Tibial artery (tissue), 4 donors: ENCODE data around the gene TMEM140.

ENCODE experiments used
- DNase-seq, 2 donors: peaks; one replicate each; pipeline ENCODE4 v3.0.0-alpha.2; 2019
- H3K27ac ChIP-seq, 2 donors: fragments of 200-600 bp; sonication (generic) in 1 of 2; 1 replicate in 1 of 2; 2 replicates in 1 of 2; pipeline ENCODE4 v1.5.1; 2018 to 2019; ENCODE audit warnings: mild to moderate bottlenecking in 1 of 2
- H3K27me3 ChIP-seq, 2 donors: fragments of 200-600 bp; sonication (generic) in 1 of 2; one replicate each; pipeline versions ENCODE4 v1.5.1 to v1.6.0; 2016 to 2019
- H3K36me3 ChIP-seq, 3 donors: fragments of 200-600 bp; sonication (generic) in 2 of 3; one replicate each; pipeline ENCODE4 v1.5.1; 2016 to 2019; ENCODE audit warnings: mild to moderate bottlenecking in 2 of 3
- H3K4me1 ChIP-seq, 4 donors: fragments of 200-600 bp; sonication (generic) in 2 of 4; 1 replicate in 3 of 4; 2 replicates in 1 of 4; pipeline ENCODE4 v1.5.1; 2016 to 2019
- H3K4me3 ChIP-seq, 2 donors: fragments of 200-600 bp; sonication (generic) in 1 of 2; 1 replicate in 1 of 2; 2 replicates in 1 of 2; pipeline ENCODE4 v1.5.1; 2018 to 2019; ENCODE audit warnings: mild to moderate bottlenecking in 2 of 2
- H3K9me3 ChIP-seq, 3 donors: fragments of 200-600 bp; sonication (generic) in 1 of 3; one replicate each; pipeline ENCODE4 v1.5.1; 2016 to 2019
- CTCF ChIP-seq, 2 experiments: fragments of 200-600 bp in 1 of 2; fragments of 450-650 bp in 1 of 2; IDR thresholded peaks; one replicate each; pipeline ENCODE4 v1.5.1; 2017 to 2019; ENCODE audit warnings: antibody characterized with exemption in 2 of 2, mild to moderate bottlenecking in 1 of 2, moderate library complexity in 1 of 2
- intact Hi-C: fragments of 100-400 bp; cut with DNase I; formaldehyde crosslinking; loops from one replicate; pipeline ENCODE4 v1.15.0; 2023; ENCODE audit warnings: low total_unique reads

The TMEM140 gene

GRCh38 chr7:135213831-135214230 lies 66.0 kb downstream of the TMEM140 start:
- no peak for DNase-seq
- TF ChIP-seq CTCF (IDR thresholded peaks at IDR 0.05): no peak

GRCh38 chr7:135215180-135215579 lies 67.3 kb downstream of the TMEM140 start:
- no peak for TF ChIP-seq CTCF (IDR thresholded peaks at IDR 0.05)
- Histone ChIP-seq H3K36me3 (no peaks in the 10 kb centered on the region), H3K4me1 (peaks cover 0 to 5% (median 2%) of the 10 kb centered on the region in 4 donors), H3K4me3 (no peak overlapping the region), H3K9me3 (no peaks in the 10 kb centered on the region), H3K27me3 (no peaks in the 10 kb centered on the region), H3K27ac (peak overlapping the region; percentile 5 to 54)
- intact Hi-C loops: no loop called here
- no peak for DNase-seq

More at GRCh38 chr7:135213831-135214230, 66.0 kb downstream of the TMEM140 start:
- Histone ChIP-seq H3K4me3 (no peak overlapping the region), H3K27ac (no peak overlapping the region), H3K4me1 (peaks cover 0 to 17% (median 8%) of the 10 kb centered on the region in 4 donors), H3K9me3 (no peaks in the 10 kb centered on the region), H3K36me3 (no peaks in the 10 kb centered on the region), H3K27me3 (no peaks in the 10 kb centered on the region)
- intact Hi-C loops: loop anchor here (5.0 kb wide), 1 partner anchor 42 kb away; the partner anchor contains the start of gene CYREN

- DNase-seq: no peak
- TF ChIP-seq CTCF (IDR thresholded peaks at IDR 0.05): no peak
- Histone ChIP-seq H3K4me3 (no peak overlapping the region), H3K27ac (peak overlapping the region; percentile 5 to 54), H3K36me3 (no peaks in the 10 kb centered on the region), H3K27me3 (no peaks in the 10 kb centered on the region), H3K4me1 (peaks cover 0 to under 1% (median 0%) of the 10 kb centered on the region in 4 donors), H3K9me3 (no peaks in the 10 kb centered on the region)
- intact Hi-C loops: no loop called here
These were observed 67.8 kb downstream of the TMEM140 start for GRCh38 chr7:135215698-135216097.
